Stimulated activated naive CD8-positive, alpha-beta T cell treated with anti-CD3 and anti-CD28 coated beads, Interleukin-15, amount 100 ng/mL, for 72 hours (primary cell): ENCODE measurements around the gene AZU1.

Experiments
- ATAC-seq: fragments of 150-1000 bp; cut with Tn5 transposase; 2 replicates; pipeline ENCODE4 v1.10.0; 2021; ENCODE audit warnings: mild to moderate bottlenecking, moderate library complexity
- DNase-seq, 2 donors: peaks; one replicate each; pipeline ENCODE4 v3.0.0; 2021 to 2022
- H3K27ac Mint-ChIP-seq, 2 donors: one replicate each; pipeline ENCODE4 v1.8.0; 2022; ENCODE audit warnings: mild to moderate bottlenecking in 2 of 2, mixed read lengths in 2 of 2, moderate library complexity in 2 of 2
- H3K27me3 Mint-ChIP-seq: one replicate; pipeline ENCODE4 v1.8.0; 2022; ENCODE audit warnings: mixed read lengths
- H3K4me1 Mint-ChIP-seq: one replicate; pipeline ENCODE4 v1.8.0; 2022; ENCODE audit warnings: mild to moderate bottlenecking, mixed read lengths
- H3K4me3 Mint-ChIP-seq, 2 donors: one replicate each; pipeline ENCODE4 v1.8.0; 2022; ENCODE audit warnings: mild to moderate bottlenecking in 2 of 2, mixed read lengths in 2 of 2, moderate library complexity in 1 of 2
- H3K9me3 Mint-ChIP-seq, 2 donors: one replicate each; pipeline ENCODE4 v1.8.0; 2022; ENCODE audit warnings: mixed read lengths in 2 of 2

The AZU1 gene

GRCh38 chr19:867301-867793 is 39.7 kb downstream of the AZU1 start:
- Mint-ChIP-seq H3K4me1 (peaks cover 25% of the 10 kb centered on the region), H3K27ac (peak overlapping the region in 1 of 2 donors; percentile 47), H3K4me3 (no peak overlapping the region), H3K9me3 (no peaks in the 10 kb centered on the region), H3K27me3 (peaks cover 8% of the 10 kb centered on the region)
- DNase-seq, result no peak
- ATAC-seq, result no peak

GRCh38 chr19:867855-868457 is 40.3 kb downstream of the AZU1 start:
- DNase-seq (no peak), ATAC-seq (no peak)
- no peak overlapping the region for H3K4me3 Mint-ChIP-seq
- H3K27me3 Mint-ChIP-seq, result peaks cover 2% of the 10 kb centered on the region
- no peaks in the 10 kb centered on the region for H3K9me3 Mint-ChIP-seq
- H3K4me1 Mint-ChIP-seq, result peaks cover 23% of the 10 kb centered on the region
- peak overlapping the region in 1 of 2 donors; percentile 19 for H3K27ac Mint-ChIP-seq

GRCh38 chr19:868458-869244 is 41.0 kb downstream of the AZU1 start:
- peaks cover 16% of the 10 kb centered on the region for H3K4me1 Mint-ChIP-seq
- H3K9me3 Mint-ChIP-seq, result no peaks in the 10 kb centered on the region
- H3K4me3 Mint-ChIP-seq, result no peak overlapping the region
- DNase-seq (no peak), ATAC-seq (no peak)
- peak overlapping the region in 1 of 2 donors; percentile 19 for H3K27ac Mint-ChIP-seq
- no peaks in the 10 kb centered on the region for H3K27me3 Mint-ChIP-seq

- peaks cover 12% of the 10 kb centered on the region for H3K4me1 Mint-ChIP-seq
- H3K27me3 Mint-ChIP-seq, result no peaks in the 10 kb centered on the region
- H3K27ac Mint-ChIP-seq, result no peak overlapping the region
- DNase-seq (no peak), ATAC-seq (no peak)
- H3K4me3 Mint-ChIP-seq, result no peak overlapping the region
- no peaks in the 10 kb centered on the region for H3K9me3 Mint-ChIP-seq
Measured at GRCh38 chr19:869245-870177, 41.9 kb downstream of the AZU1 start.

- H3K4me3 Mint-ChIP-seq, result no peak overlapping the region
Measured at GRCh38 chr19:870314-870713, 42.7 kb downstream of the AZU1 start.

GRCh38 chr19:870963-871401 is 43.3 kb downstream of the AZU1 start:
- Mint-ChIP-seq H3K4me3 (no peak overlapping the region), H3K27me3 (no peaks in the 10 kb centered on the region), H3K27ac (no peak overlapping the region), H3K4me1 (peaks cover 12% of the 10 kb centered on the region), H3K9me3 (no peaks in the 10 kb centered on the region)
- DNase-seq, result no peak
- no peak for ATAC-seq

More at GRCh38 chr19:870314-870713, 42.7 kb downstream of the AZU1 start:
- H3K27me3 Mint-ChIP-seq, result no peaks in the 10 kb centered on the region
- DNase-seq, result no peak
- ATAC-seq, result no peak
- H3K9me3 Mint-ChIP-seq, result no peaks in the 10 kb centered on the region
- peaks cover 12% of the 10 kb centered on the region for H3K4me1 Mint-ChIP-seq
- H3K27ac Mint-ChIP-seq, result peak overlapping the region in 1 of 2 donors; percentile 51

GRCh38 chr19:871446-872265 is 44.0 kb downstream of the AZU1 start:
- Mint-ChIP-seq H3K4me3 (peak overlapping the region in 1 of 2 donors; percentile 77), H3K9me3 (no peaks in the 10 kb centered on the region), H3K27ac (peak overlapping the region in 1 of 2 donors; percentile 59), H3K27me3 (no peaks in the 10 kb centered on the region), H3K4me1 (peaks cover 12% of the 10 kb centered on the region)
- ATAC-seq (no peak), DNase-seq (no peak)

- Mint-ChIP-seq H3K4me3 (peak overlapping the region; percentile 39 to 77), H3K27ac (peak overlapping the region in 1 of 2 donors; percentile 63), H3K27me3 (no peaks in the 10 kb centered on the region), H3K4me1 (peaks cover 12% of the 10 kb centered on the region), H3K9me3 (no peaks in the 10 kb centered on the region)
- DNase-seq (peak; percentile 82 to 86), ATAC-seq (peak; percentile 85)
Measured at GRCh38 chr19:872266-872951, 44.8 kb downstream of the AZU1 start.

- H3K27ac Mint-ChIP-seq, result no peak overlapping the region
Measured at GRCh38 chr19:873084-873483, 45.4 kb downstream of the AZU1 start.

GRCh38 chr19:873561-874041 is 46.0 kb downstream of the AZU1 start:
- no peak for DNase-seq
- H3K27me3 Mint-ChIP-seq, result no peaks in the 10 kb centered on the region
- H3K4me3 Mint-ChIP-seq, result no peak overlapping the region
- no peaks in the 10 kb centered on the region for H3K9me3 Mint-ChIP-seq
- no peak for ATAC-seq
- peaks cover 12% of the 10 kb centered on the region for H3K4me1 Mint-ChIP-seq
- H3K27ac Mint-ChIP-seq, result no peak overlapping the region

More at GRCh38 chr19:873084-873483, 45.4 kb downstream of the AZU1 start:
- Mint-ChIP-seq H3K9me3 (no peaks in the 10 kb centered on the region), H3K4me1 (peaks cover 12% of the 10 kb centered on the region), H3K4me3 (peak overlapping the region; percentile 23 to 65), H3K27me3 (no peaks in the 10 kb centered on the region)
- ATAC-seq (peak; percentile 75), DNase-seq (peak; percentile 26 to 66)

- Mint-ChIP-seq H3K27me3 (no peaks in the 10 kb centered on the region), H3K27ac (no peak overlapping the region), H3K4me3 (no peak overlapping the region), H3K4me1 (peaks cover 12% of the 10 kb centered on the region), H3K9me3 (no peaks in the 10 kb centered on the region)
- no peak for DNase-seq
- no peak for ATAC-seq
Measured at GRCh38 chr19:875265-875879, 47.7 kb downstream of the AZU1 start.

- no peaks in the 10 kb centered on the region for H3K27me3 Mint-ChIP-seq
- DNase-seq (no peak), ATAC-seq (no peak)
- H3K9me3 Mint-ChIP-seq, result no peaks in the 10 kb centered on the region
- peaks cover 12% of the 10 kb centered on the region for H3K4me1 Mint-ChIP-seq
- H3K27ac Mint-ChIP-seq, result peak overlapping the region in 1 of 2 donors; percentile 2
- no peak overlapping the region for H3K4me3 Mint-ChIP-seq
Measured at GRCh38 chr19:876089-876488, 48.5 kb downstream of the AZU1 start.

GRCh38 chr19:876780-877314 is 49.2 kb downstream of the AZU1 start:
- DNase-seq (no peak), ATAC-seq (peak; percentile 16)
- H3K27ac Mint-ChIP-seq, result no peak overlapping the region
- peaks cover 9% of the 10 kb centered on the region for H3K4me1 Mint-ChIP-seq
- H3K27me3 Mint-ChIP-seq, result no peaks in the 10 kb centered on the region
- no peak overlapping the region for H3K4me3 Mint-ChIP-seq
- no peaks in the 10 kb centered on the region for H3K9me3 Mint-ChIP-seq
